Kidney epithelial cell (primary cell): ENCODE measurements around the gene STXBP5. TPM values are rescaled to one million over a fixed set of nuclear protein-coding genes. Genes with fewer than 3 reads are reported as not detected.
"Not testable (repeated sequence)": the region's sequence is repeated elsewhere in the genome, so short reads cannot be mapped to it uniquely, and the experiment has no call there.

Experiments used
- DNase-seq: peaks from one replicate; pipeline ENCODE4 v3.0.0-alpha.2; 2010; ENCODE audit warnings: low read depth
- H3K27me3 ChIP-seq: 2 replicates; pipeline ENCODE4 v1.6.0; 2011; ENCODE audit warnings: low read length; ENCODE audit not compliant: control insufficient read depth, insufficient read depth
- H3K36me3 ChIP-seq: 2 replicates; pipeline ENCODE4 v1.5.1; 2011; ENCODE audit warnings: low read length; ENCODE audit not compliant: control insufficient read depth, insufficient read depth
- H3K4me3 ChIP-seq: 2 replicates; pipeline ENCODE4 v1.5.1; 2011; ENCODE audit warnings: low read depth, mild to moderate bottlenecking, control low read depth, low read length
- CTCF ChIP-seq: IDR thresholded peaks from 2 replicates; pipeline ENCODE4 v1.5.1; 2011; ENCODE audit warnings: mild to moderate bottlenecking, moderate library complexity, low read length, control low read depth, inconsistent platforms; ENCODE audit not compliant: insufficient read depth, poor library complexity, severe bottlenecking
- total RNA-seq: library from RNA; depleted of rRNA; stranded (reverse); fragments of >200 nt; gene quantifications from 2 replicates; pipeline ENCODE4 v1.2.3, GENCODE V29; 2015

STXBP5 gene
- total RNA-seq, 1 donor from 2014 or later: 15.8 TPM

GRCh38 chr6:147245693-147246092 lies 41.5 kb downstream of the STXBP5 start:
- no peaks in the 10 kb centered on the region for H3K27me3 ChIP-seq
- H3K4me3 ChIP-seq: no peak overlapping the region
- TF ChIP-seq CTCF: no peak
- no peak for DNase-seq
- no peaks in the 10 kb centered on the region for H3K36me3 ChIP-seq

GRCh38 chr6:147246853-147247635 lies 42.8 kb downstream of the STXBP5 start:
- H3K4me3 ChIP-seq: no peak overlapping the region
- no peak for DNase-seq
- TF ChIP-seq CTCF: no peak
- H3K36me3 ChIP-seq: no peaks in the 10 kb centered on the region
- no peaks in the 10 kb centered on the region for H3K27me3 ChIP-seq

- Histone ChIP-seq H3K36me3 (no peaks in the 10 kb centered on the region), H3K27me3 (no peaks in the 10 kb centered on the region), H3K4me3 (no peak overlapping the region)
- no peak for TF ChIP-seq CTCF
- no peak for DNase-seq
These were observed 44.6 kb downstream of the STXBP5 start for GRCh38 chr6:147248859-147249258.

GRCh38 chr6:147251072-147251471 lies 46.9 kb downstream of the STXBP5 start:
- DNase-seq: no peak
- Histone ChIP-seq H3K36me3 (no peaks in the 10 kb centered on the region), H3K4me3 (no peak overlapping the region), H3K27me3 (no peaks in the 10 kb centered on the region)
- TF ChIP-seq CTCF: no peak

- not testable (repeated sequence) for H3K36me3 ChIP-seq, DNase-seq, H3K4me3 ChIP-seq, H3K27me3 ChIP-seq
These were observed 50.8 kb downstream of the STXBP5 start for GRCh38 chr6:147254929-147255473.

GRCh38 chr6:147255948-147256674 lies 51.9 kb downstream of the STXBP5 start:
- no peaks in the 10 kb centered on the region for H3K36me3 ChIP-seq
- no peak overlapping the region for H3K4me3 ChIP-seq
- H3K27me3 ChIP-seq: no peaks in the 10 kb centered on the region
- no peak for DNase-seq
- TF ChIP-seq CTCF: no peak
